ENCODE results near the gene FAM180A.

GRCh38 chr7:135785065-135785464 lies 36.5 kb upstream of the FAM180A start:
- TF ChIP-seq POLR2A (IDR thresholded peaks at IDR 0.05) = no peak
- TF ChIP-seq, protein P1, sequence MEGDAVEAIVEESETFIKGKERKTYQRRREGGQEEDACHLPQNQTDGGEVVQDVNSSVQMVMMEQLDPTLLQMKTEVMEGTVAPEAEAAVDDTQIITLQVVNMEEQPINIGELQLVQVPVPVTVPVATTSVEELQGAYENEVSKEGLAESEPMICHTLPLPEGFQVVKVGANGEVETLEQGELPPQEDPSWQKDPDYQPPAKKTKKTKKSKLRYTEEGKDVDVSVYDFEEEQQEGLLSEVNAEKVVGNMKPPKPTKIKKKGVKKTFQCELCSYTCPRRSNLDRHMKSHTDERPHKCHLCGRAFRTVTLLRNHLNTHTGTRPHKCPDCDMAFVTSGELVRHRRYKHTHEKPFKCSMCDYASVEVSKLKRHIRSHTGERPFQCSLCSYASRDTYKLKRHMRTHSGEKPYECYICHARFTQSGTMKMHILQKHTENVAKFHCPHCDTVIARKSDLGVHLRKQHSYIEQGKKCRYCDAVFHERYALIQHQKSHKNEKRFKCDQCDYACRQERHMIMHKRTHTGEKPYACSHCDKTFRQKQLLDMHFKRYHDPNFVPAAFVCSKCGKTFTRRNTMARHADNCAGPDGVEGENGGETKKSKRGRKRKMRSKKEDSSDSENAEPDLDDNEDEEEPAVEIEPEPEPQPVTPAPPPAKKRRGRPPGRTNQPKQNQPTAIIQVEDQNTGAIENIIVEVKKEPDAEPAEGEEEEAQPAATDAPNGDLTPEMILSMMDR (IDR thresholded peaks at IDR 0.05) = no peak

All from testis (tissue), 2 donors.